ENCODE results near the gene ABL1.

The ABL1 gene

GRCh38 chr9:130872912-130873503 lies 38.0 kb downstream of the ABL1 start:
- no peak for DNase-seq

- DNase-seq: no peak
These were observed 38.9 kb downstream of the ABL1 start for GRCh38 chr9:130873966-130874365.

GRCh38 chr9:130874783-130875182 lies 39.7 kb downstream of the ABL1 start:
- no peak for DNase-seq

GRCh38 chr9:130877300-130877699 lies 42.2 kb downstream of the ABL1 start:
- DNase-seq: no peak

- no peak for DNase-seq
These were observed 43.2 kb downstream of the ABL1 start for GRCh38 chr9:130878295-130878694.

- no peak for DNase-seq
These were observed 44.9 kb downstream of the ABL1 start for GRCh38 chr9:130879863-130880411.

GRCh38 chr9:130880599-130881220 lies 45.7 kb downstream of the ABL1 start:
- no peak for DNase-seq

GRCh38 chr9:130881516-130881915 lies 46.5 kb downstream of the ABL1 start:
- DNase-seq: no peak

- DNase-seq: no peak
These were observed 47.7 kb downstream of the ABL1 start for GRCh38 chr9:130882696-130883225.

- DNase-seq: no peak
These were observed 48.4 kb downstream of the ABL1 start for GRCh38 chr9:130883479-130883878.

GRCh38 chr9:130884111-130884531 lies 49.1 kb downstream of the ABL1 start:
- no peak for DNase-seq

GRCh38 chr9:130884542-130885483 lies 49.8 kb downstream of the ABL1 start:
- no peak for DNase-seq

- DNase-seq: no peak
These were observed 50.7 kb downstream of the ABL1 start for GRCh38 chr9:130885484-130886375.

- no peak for DNase-seq
These were observed 51.9 kb downstream of the ABL1 start for GRCh38 chr9:130886981-130887380.

- DNase-seq: no peak
These were observed 52.6 kb downstream of the ABL1 start for GRCh38 chr9:130887494-130888144.

GRCh38 chr9:130888146-130888885 lies 53.3 kb downstream of the ABL1 start:
- DNase-seq: no peak

GRCh38 chr9:130890124-130890523 lies 55.1 kb downstream of the ABL1 start:
- DNase-seq: no peak

GRCh38 chr9:130890870-130891687 lies 56.0 kb downstream of the ABL1 start:
- DNase-seq: no peak

- DNase-seq: no peak
These were observed 56.8 kb downstream of the ABL1 start for GRCh38 chr9:130891688-130892476.

All from activated CD4-positive, alpha-beta T cell treated with anti-CD3 and anti-CD28 coated beads for 48 hours (primary cell).